GM12892 (cell line): ENCODE measurements around the gene RHBDL2.

Source experiments
- POLR2A ChIP-seq: IDR thresholded peaks from 2 replicates; pipeline ENCODE4 v1.6.1; 2011; ENCODE audit warnings: low read depth, low read length, control low read depth
- POLR2AphosphoS5 ChIP-seq: IDR thresholded peaks from 2 replicates; pipeline ENCODE4 v1.6.1; 2011; ENCODE audit warnings: low read depth, low read length, control low read depth
- TAF1 ChIP-seq: IDR thresholded peaks from 2 replicates; pipeline ENCODE4 v1.6.1; 2011; ENCODE audit warnings: low read depth, mild to moderate bottlenecking, control low read depth, low read length, borderline replicate concordance

GRCh38 chr1:38926091-38926490, 15.5 kb downstream of the RHBDL2 start:
- TF ChIP-seq POLR2A (no peak), TAF1 (no peak), POLR2AphosphoS5 (no peak)
